Keratinocyte (primary cell): ENCODE measurements around the gene PRSS35. TPM values are rescaled to one million over a fixed set of nuclear protein-coding genes. Genes with fewer than 3 reads are reported as not detected.
"Not testable (repeated sequence)": the region's sequence is repeated elsewhere in the genome, so short reads cannot be mapped to it uniquely, and the experiment has no call there.

Experiments used
- DNase-seq: peaks from one replicate; pipeline ENCODE4 v3.0.0-alpha.2; 2011; ENCODE audit warnings: low read depth, missing footprints, low spot score
- FAIRE-seq: peaks from 2 replicates; lab custom pipeline; 2011; peaks lifted over from hg19 to GRCh38; lab: Jason Lieb, UNC
- H2AFZ ChIP-seq: 2 replicates; pipeline ENCODE4 v1.6.0; 2012; ENCODE audit warnings: low read length, control low read depth, inconsistent platforms; ENCODE audit not compliant: control insufficient read depth
- H3K27ac ChIP-seq: 2 replicates; pipeline ENCODE4 v1.5.1; 2011; ENCODE audit warnings: low read length; ENCODE audit not compliant: control insufficient read depth, insufficient read depth
- H3K27me3 ChIP-seq: 3 replicates; pipeline ENCODE4 v1.6.0; 2011; ENCODE audit warnings: low read length; ENCODE audit not compliant: control insufficient read depth, insufficient read depth; ENCODE audit errors: extremely low read depth
- H3K36me3 ChIP-seq, 2 experiments: 2 replicates in 1 of 2; 3 replicates in 1 of 2; pipeline ENCODE4 v1.5.1; 2011; ENCODE audit warnings: low read length in 2 of 2, mild to moderate bottlenecking in 1 of 2; ENCODE audit not compliant: control insufficient read depth in 2 of 2, insufficient read depth in 2 of 2; ENCODE audit errors: extremely low read depth in 1 of 2
- H3K4me1 ChIP-seq: 3 replicates; pipeline ENCODE4 v1.5.1; 2011; ENCODE audit warnings: low read length; ENCODE audit not compliant: control insufficient read depth, insufficient read depth; ENCODE audit errors: extremely low read depth
- H3K4me2 ChIP-seq: 3 replicates; pipeline ENCODE4 v1.6.0; 2011; ENCODE audit warnings: low read depth, low read length; ENCODE audit not compliant: control insufficient read depth, insufficient read depth; ENCODE audit errors: extremely low read depth
- H3K4me3 ChIP-seq, 3 experiments: fragments of 200-600 bp in 1 of 3; sonication (generic) in 1 of 3; 2 replicates in 2 of 3; 3 replicates in 1 of 3; pipeline ENCODE4 v1.5.1; 2011 to 2016; ENCODE audit warnings: low read length in 3 of 3, mild to moderate bottlenecking in 3 of 3, control low read depth in 2 of 3, inconsistent platforms in 1 of 3, low read depth in 1 of 3, mixed read lengths in 1 of 3, mixed run types in 1 of 3, moderate library complexity in 1 of 3; ENCODE audit not compliant: control insufficient read depth in 2 of 3, insufficient read depth in 2 of 3; ENCODE audit errors: extremely low read depth in 1 of 3
- H3K79me2 ChIP-seq: 2 replicates; pipeline ENCODE4 v1.6.0; 2012; ENCODE audit warnings: low read length; ENCODE audit not compliant: control insufficient read depth, insufficient read depth
- H3K9ac ChIP-seq: 3 replicates; pipeline ENCODE4 v1.6.0; 2011; ENCODE audit warnings: low read length; ENCODE audit not compliant: control insufficient read depth, insufficient read depth; ENCODE audit errors: extremely low read depth
- H3K9me1 ChIP-seq: 3 replicates; pipeline ENCODE4 v1.6.0; 2011; ENCODE audit warnings: low read length; ENCODE audit not compliant: control insufficient read depth, insufficient read depth; ENCODE audit errors: extremely low read depth
- H3K9me3 ChIP-seq: 2 replicates; pipeline ENCODE4 v1.5.1; 2012; ENCODE audit warnings: low read depth, low read length; ENCODE audit not compliant: control insufficient read depth
- H4K20me1 ChIP-seq: 3 replicates; pipeline ENCODE4 v1.6.0; 2011; ENCODE audit warnings: low read length; ENCODE audit not compliant: control insufficient read depth, insufficient read depth; ENCODE audit errors: extremely low read depth
- EZH2 ChIP-seq: IDR thresholded peaks from one replicate; pipeline ENCODE4 v1.6.1; 2012; ENCODE audit warnings: inconsistent platforms, mild to moderate bottlenecking, low read length, moderate library complexity
- dilution Hi-C: fragments of 300-500 bp; cut with MboI; formaldehyde crosslinking; loops from one replicate; pipeline ENCODE4 v1.7.0; 2020; ENCODE audit warnings: low sequenced_read_pairs; ENCODE audit not compliant: extremely low pct_ligation_motif_present
- polyA plus RNA-seq, 5 experiments: library from polyadenylated mRNA; depleted of rRNA in 3 of 5; stranded (reverse) in 3 of 5; stranded (forward) in 1 of 5; unstranded in 1 of 5; fragments of >200 nt; gene quantifications; 1 replicate in 1 of 5; 2 replicates in 3 of 5; 3 replicates in 1 of 5; pipeline versions ENCODE4 v1.2.1 to v1.2.3, GENCODE V29; 2011 to 2012; ENCODE audit warnings: missing spikeins in 2 of 5, low read depth in 1 of 5, low replicate concordance in 1 of 5
- TF ChIP-seq, protein P1 (sequence below), 3 experiments: IDR thresholded peaks in 1 of 3; conservative IDR thresholded peaks in 1 of 3; optimal IDR thresholded peaks in 1 of 3; 2 replicates in 2 of 3; 3 replicates in 1 of 3; pipeline versions ENCODE3 to v1.5.1; 2011; ENCODE audit warnings: low read length in 3 of 3, mild to moderate bottlenecking in 3 of 3, moderate library complexity in 2 of 3, control low read depth in 1 of 3, inconsistent platforms in 1 of 3; ENCODE audit not compliant: insufficient read depth in 2 of 3; ENCODE audit errors: extremely low read depth in 1 of 3

PRSS35 gene
- polyA plus RNA-seq, 1 donor (not counting 4 experiments of a cell fraction or from before 2014, with no cell fraction given), result 0.04 TPM

DNA sequence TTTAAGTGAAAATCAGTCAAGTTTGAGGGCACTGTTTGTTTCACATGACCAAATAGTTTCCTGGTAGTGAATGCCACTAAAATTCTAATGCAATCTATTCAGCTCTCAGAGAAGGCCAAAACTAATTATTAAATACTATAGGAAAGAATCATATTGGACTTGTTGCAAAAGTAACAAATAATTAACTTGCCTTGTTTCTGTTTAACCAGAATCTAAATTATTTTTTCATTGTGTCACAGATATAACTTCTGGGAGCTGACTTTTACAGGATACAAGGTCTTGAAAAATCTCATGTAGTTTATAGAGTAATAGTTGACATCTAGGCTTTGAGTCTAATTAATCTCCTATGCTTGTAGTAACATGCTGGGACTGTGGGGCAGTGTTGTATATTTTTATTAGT is 44.5 kb downstream of the PRSS35 start:
- Histone ChIP-seq H3K4me2 (no peak overlapping the region), H3K27ac (no peak overlapping the region), H3K9me1 (no peaks in the 10 kb centered on the region), H2AFZ (no peak overlapping the region), H3K4me1 (no peaks in the 10 kb centered on the region), H3K79me2 (no peaks in the 10 kb centered on the region), H3K27me3 (no peaks in the 10 kb centered on the region), H3K4me3 (no peak overlapping the region), H3K36me3 (no peaks in the 10 kb centered on the region), H3K9ac (no peak overlapping the region), H3K9me3 (no peaks in the 10 kb centered on the region), H4K20me1 (no peaks in the 10 kb centered on the region)
- TF ChIP-seq, protein P1, sequence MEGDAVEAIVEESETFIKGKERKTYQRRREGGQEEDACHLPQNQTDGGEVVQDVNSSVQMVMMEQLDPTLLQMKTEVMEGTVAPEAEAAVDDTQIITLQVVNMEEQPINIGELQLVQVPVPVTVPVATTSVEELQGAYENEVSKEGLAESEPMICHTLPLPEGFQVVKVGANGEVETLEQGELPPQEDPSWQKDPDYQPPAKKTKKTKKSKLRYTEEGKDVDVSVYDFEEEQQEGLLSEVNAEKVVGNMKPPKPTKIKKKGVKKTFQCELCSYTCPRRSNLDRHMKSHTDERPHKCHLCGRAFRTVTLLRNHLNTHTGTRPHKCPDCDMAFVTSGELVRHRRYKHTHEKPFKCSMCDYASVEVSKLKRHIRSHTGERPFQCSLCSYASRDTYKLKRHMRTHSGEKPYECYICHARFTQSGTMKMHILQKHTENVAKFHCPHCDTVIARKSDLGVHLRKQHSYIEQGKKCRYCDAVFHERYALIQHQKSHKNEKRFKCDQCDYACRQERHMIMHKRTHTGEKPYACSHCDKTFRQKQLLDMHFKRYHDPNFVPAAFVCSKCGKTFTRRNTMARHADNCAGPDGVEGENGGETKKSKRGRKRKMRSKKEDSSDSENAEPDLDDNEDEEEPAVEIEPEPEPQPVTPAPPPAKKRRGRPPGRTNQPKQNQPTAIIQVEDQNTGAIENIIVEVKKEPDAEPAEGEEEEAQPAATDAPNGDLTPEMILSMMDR (optimal IDR thresholded peaks at IDR 0.05 in 1 of 3, IDR thresholded peaks at IDR 0.05 in 1 of 3, conservative IDR thresholded peaks at IDR 0.05 in 1 of 3; ENCODE audit: extremely low read depth in 1 of 3, insufficient read depth in 2 of 3, low read length in 3 of 3), result no peak
- no peak for FAIRE-seq
- DNase-seq, result no peak
- dilution Hi-C loops, result no loop called here

DNA sequence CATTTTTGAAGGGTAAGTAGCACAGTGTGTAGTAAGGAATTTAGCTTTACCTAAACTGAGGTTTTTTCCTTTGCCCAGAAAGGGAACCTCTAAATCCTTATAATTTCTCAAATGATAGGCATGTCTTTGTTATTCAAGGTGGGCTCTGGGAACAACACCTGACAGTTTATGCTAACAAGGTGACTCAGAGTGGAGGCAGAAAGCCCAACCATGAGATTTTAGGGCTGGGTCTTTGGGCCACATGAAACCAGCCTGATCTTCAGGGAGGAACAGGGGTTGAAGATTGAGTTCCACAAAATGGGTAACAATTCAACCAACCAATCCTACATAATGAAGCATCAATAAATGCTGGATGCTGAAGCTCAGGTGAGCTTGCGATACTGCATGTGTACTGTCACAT is 46.6 kb downstream of the PRSS35 start:
- H2AFZ ChIP-seq, result no peak overlapping the region
- H3K27ac ChIP-seq, result no peak overlapping the region
- no peaks in the 10 kb centered on the region for H3K4me1 ChIP-seq
- H4K20me1 ChIP-seq, result no peaks in the 10 kb centered on the region
- H3K36me3 ChIP-seq, result no peaks in the 10 kb centered on the region
- no peak overlapping the region for H3K4me3 ChIP-seq
- dilution Hi-C loops, result no loop called here
- H3K79me2 ChIP-seq, result no peaks in the 10 kb centered on the region
- DNase-seq, result no peak
- H3K4me2 ChIP-seq, result no peak overlapping the region
- no peak overlapping the region for H3K9ac ChIP-seq
- no peaks in the 10 kb centered on the region for H3K9me1 ChIP-seq
- TF ChIP-seq, protein P1 (optimal IDR thresholded peaks at IDR 0.05 in 1 of 3, IDR thresholded peaks at IDR 0.05 in 1 of 3, conservative IDR thresholded peaks at IDR 0.05 in 1 of 3; ENCODE audit: extremely low read depth in 1 of 3, insufficient read depth in 2 of 3, low read length in 3 of 3), result no peak
- TF ChIP-seq EZH2, result no peak
- no peaks in the 10 kb centered on the region for H3K9me3 ChIP-seq
- no peak for FAIRE-seq
- no peaks in the 10 kb centered on the region for H3K27me3 ChIP-seq

DNA sequence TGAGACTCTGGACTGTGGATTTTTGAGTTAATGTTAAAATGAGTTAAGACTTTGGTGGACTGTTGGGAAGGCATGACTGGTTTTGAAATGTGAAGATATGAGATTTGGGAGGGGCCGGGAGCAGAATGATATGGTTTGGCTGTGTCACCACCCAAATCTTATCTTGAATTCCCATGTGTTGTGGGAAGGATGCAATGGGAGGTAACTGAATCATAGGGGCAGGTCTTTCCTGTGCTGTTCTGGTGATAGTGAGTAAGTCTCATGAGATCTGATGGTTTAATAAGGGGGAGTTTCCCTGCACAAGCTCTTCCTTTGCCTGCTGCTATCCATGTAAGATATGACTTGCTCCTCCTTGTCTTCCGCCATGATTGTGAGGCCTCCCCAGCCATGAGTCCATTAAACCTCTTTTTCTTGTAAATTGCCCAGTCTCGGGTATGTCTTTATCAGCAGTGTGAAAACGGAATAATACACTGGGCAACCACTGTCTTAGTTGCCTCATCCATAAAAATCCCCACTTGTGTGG is 59.4 kb downstream of the PRSS35 start:
- H3K4me1 ChIP-seq, H2AFZ ChIP-seq, H3K9me1 ChIP-seq, H3K27ac ChIP-seq, H3K27me3 ChIP-seq, H3K9ac ChIP-seq, DNase-seq, H3K36me3 ChIP-seq, H3K4me3 ChIP-seq, H3K79me2 ChIP-seq, H3K4me2 ChIP-seq, H4K20me1 ChIP-seq, FAIRE-seq, H3K9me3 ChIP-seq, dilution Hi-C loops: not testable (repeated sequence)
